Measurements from ENCODE around the gene SLC15A3.

Gene SLC15A3

DNA sequence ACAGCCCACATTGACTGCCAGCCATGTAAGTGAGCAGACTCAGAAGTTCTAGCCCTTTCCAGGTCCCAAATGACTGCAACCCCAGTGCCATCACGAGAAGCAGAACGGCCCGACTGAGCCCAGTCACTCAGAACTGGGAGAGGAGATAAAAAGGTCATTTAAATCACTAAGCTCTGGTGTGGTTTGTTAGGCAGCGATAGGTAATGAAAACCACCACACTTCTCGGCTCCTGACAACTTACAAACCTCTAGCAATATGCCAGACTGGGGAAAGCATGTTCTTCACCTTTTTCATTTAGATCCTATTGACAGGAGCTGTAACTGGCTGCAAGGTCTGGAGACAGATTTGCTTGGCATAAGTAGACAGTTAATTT, 6.7 kb downstream of the SLC15A3 start:
- DNase-seq (ENCODE audit: low spot score), result no peak

DNA sequence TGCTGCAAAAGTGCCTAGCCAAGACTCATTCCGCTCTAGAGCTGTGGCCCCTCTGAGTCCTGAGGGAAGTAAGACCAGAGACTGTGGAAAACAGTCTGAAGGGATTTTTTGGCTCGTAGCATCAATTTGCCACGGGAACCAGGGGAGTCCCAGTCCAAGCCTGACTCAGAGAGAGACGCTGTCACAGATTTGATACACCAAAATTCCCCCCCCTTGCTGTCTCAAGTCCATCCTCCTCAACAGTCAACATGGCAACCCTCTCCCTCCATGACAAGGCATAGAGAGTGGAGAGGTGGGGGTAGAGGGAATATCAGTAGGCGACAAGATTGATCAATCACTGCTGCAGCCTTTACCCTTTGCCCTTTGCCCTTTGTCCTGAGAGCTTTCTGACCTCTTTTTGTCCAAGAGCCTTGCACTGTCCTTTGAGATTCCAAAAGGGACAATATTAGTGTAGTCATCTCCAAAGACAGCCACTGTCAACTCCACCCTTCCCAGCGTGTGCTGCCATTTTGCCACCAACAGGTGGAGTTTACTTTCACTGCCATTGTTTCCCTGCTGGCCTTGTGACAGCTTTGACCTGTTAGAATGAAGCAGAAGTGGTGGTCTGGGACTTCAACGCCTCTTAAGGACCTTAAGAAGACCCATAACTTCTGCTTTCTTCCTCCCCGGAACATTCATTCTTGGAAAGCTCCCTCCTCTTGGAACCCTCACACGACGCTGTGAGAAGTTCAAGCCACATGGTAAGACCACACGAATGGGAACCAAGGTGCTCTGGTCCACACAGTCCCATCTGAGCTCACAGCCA, 7.3 kb downstream of the SLC15A3 start:
- no peak for DNase-seq (ENCODE audit: low spot score)

DNA sequence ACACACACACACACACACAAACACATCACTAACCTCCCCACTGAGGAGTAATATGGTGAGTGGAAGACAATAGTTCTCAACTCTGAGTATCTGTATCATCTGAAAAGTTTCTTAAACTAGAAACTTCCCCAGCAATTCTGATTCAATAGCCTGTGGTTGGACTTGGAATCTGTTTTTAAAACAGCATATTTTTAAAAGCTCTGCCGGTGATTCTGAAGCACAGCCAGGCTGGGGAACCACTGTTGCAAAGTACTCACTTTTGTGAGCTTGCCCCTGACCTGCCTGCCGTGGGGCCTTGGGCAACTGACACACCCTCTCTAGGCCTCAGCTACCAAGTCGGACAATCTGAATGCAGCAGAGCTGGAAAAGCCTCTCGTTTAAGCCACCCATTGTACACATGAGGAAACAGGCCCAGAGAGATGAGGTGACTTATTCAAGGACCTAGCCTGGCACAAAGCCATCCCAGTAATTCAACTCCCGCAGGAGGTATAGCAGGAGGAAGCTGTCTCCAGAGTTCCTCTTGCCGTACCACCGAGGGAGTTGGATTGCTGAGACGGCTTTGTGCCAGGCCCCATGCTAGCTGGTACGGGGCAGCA, 8.9 kb downstream of the SLC15A3 start:
- no peak for DNase-seq (ENCODE audit: low spot score)

DNA sequence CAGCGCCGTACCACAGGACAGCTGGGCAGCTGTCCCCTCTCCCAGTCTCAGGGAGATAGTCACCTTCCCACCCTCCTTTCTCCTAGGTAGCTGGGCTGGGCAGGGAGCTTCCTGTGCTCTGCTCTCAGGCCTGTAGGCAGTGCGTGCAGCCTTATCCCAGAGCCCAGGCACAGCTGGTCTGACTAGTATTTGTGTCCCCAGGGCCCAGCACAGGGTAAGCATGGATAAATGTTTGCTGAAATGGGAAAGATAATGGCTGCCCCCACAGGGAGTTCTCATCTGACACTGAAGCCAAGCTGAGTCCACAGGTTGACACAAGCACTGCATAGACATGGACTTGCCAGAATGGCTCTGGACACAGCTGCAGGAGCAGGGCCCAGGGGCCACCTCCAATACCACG, 9.8 kb downstream of the SLC15A3 start:
- no peak for DNase-seq (ENCODE audit: low spot score)

DNA sequence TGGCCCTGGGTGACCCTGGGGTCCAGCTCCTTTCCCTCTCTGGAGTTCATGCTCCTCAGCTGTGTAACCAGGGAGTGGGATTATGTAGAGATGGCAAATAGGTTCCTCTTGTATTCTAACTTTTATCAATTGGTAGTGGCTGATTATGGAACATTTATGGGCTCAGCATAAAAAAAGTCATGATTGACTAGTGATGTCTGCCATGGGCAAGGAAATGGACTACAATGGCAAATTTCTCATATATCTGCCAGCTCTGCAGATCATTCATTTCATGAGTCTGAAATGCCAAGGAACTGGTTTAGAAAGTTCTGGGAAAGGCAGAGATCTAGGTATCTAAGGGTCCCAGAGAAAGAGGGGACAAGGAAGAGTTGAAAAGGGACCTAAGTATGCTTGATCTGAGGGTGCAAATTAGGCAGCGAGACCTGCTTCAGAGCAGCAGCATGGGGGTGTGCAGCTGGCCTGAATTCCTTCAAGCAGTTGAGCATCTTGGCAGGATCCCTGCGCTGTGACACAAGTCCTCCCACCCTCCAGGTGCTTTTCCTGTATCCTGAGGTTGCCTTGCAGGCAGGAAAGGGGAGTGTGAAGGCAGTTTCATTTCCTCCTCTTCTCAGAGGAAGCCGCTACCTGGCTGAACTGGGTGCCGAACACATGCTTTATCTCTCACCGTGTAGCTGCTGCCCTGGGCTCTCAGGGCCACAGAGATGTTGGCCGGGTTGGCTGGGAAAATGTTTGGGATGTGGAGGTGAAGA, 10.4 kb downstream of the SLC15A3 start:
- no peak for DNase-seq (ENCODE audit: low spot score)

DNA sequence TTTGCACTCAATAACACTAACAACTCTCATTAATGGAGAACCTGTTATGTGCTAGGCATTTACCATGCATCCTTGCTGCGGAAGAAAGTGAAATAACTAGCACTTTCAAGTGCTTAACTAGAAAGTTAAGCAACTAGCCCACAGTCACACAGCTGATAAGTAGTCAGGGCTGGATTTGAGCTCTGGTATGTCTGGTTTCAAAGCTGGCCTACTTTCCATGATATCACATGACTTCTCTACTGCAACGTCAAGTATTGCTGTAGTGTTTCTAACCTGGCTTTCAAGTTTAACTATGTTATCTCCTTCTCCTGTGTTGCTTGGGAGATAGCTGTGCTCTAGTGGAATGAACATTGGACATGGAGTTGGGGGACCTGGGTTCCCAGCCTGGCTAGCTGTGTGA, 12.1 kb downstream of the SLC15A3 start:
- DNase-seq (ENCODE audit: low spot score), result no peak

DNA sequence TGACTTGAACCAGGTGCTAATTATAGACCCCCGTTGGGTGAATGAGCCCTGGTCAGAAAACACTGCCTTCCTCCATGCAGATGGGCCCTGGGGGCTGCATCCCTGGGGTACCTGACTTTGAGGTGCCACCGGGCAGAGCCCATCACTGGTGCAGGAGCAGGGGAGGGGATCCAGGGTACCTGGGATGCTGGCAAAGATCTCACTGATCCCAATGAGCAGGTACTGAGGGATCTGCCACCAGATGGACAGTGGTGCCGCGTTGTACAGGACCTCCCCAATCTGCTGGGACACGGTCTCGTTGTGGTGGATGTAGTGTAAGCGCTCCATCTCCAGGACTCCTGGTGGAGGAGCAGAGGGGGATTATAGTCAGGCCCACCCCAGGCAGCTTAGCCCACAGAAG, 12.7 kb downstream of the SLC15A3 start:
- DNase-seq (ENCODE audit: low spot score), result no peak

DNA sequence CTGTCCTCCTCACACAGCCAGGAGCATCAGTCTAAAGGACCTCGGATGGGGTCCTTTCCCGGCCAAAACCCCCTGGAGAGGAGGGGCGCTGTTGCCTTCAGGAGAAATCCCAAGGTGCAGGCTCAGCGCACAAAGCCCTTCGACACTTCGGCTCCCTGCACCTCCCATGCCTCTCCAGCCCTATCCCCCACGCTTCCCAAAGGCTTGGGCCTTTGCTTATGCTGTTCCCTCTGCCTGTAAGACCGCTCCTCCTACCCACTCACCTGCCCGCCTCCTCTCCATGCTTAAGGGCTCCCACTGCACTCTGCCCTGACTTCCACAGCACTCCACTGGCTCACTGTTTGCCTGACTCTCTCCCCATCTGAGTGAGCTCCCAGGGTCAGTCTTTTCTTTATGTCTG, 13.5 kb downstream of the SLC15A3 start:
- no peak for DNase-seq (ENCODE audit: low spot score)

DNA sequence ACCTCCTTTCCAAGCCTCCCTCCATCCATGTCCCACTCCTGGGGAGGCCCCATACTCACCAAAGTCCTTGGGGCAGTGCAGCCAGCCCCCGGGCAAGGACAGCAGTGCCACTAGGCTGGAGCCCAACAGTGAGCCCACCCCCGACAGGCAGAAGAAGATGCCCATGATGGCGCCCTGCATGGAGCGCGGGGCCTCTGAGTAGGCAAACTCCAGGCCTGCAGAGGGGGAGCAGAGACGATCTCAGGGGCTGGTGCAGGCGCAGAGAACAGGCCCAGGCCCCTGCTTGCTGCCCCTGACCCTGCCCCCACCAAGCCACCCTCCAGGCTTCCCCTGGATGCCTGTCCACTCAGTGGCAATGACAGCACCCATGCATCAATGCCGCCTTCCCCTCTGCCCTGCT, 14.2 kb downstream of the SLC15A3 start:
- no peak for DNase-seq (ENCODE audit: low spot score)

DNA sequence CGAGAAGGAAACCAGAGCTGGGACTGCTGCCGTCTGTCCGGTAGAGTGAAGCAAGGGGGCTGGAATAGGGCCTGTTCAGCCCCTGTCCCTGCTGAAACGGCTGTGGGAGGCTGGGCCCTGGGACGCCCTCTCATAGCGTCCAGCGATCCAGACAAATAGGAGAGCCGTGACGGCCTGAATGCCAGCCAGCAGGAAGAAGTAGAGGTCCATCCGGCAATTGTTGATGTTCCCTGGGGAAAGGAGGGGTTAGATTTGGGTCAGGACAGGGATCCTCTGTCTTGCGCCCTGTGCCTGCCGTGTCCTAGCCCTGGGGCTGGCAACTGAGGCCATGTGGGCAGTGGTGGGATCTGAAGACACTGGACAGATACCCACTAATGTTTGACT, 14.8 kb downstream of the SLC15A3 start:
- no peak for DNase-seq (ENCODE audit: low spot score)

DNA sequence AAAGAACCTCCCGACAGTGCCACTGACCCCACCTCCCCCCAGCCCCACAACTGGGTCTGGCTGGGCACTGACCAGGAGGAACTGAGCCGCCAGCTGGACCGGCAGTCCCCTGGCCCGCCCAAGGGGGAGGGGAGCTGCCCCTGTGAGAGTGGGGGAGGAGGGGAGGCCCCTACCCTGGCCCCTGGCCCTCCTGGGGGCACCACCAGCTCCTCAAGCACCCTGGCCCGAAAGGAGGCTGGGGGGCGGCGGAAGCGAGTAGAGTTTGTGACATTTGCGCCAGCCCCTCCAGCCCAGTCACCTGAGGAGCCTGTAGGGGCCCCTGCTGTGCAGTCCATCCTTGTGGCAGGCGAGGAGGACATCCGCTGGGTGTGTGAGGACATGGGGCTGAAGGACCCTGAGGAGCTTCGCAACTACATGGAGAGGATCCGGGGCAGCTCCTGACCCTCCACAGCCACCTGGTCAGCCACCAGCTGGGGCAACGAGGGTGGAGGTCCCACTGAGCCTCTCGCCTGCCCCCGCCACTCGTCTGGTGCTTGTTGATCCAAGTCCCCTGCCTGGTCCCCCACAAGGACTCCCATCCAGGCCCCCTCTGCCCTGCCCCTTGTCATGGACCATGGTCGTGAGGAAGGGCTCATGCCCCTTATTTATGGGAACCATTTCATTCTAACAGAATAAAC, 15.4 kb downstream of the SLC15A3 start:
- no peak for DNase-seq (ENCODE audit: low spot score)

DNA sequence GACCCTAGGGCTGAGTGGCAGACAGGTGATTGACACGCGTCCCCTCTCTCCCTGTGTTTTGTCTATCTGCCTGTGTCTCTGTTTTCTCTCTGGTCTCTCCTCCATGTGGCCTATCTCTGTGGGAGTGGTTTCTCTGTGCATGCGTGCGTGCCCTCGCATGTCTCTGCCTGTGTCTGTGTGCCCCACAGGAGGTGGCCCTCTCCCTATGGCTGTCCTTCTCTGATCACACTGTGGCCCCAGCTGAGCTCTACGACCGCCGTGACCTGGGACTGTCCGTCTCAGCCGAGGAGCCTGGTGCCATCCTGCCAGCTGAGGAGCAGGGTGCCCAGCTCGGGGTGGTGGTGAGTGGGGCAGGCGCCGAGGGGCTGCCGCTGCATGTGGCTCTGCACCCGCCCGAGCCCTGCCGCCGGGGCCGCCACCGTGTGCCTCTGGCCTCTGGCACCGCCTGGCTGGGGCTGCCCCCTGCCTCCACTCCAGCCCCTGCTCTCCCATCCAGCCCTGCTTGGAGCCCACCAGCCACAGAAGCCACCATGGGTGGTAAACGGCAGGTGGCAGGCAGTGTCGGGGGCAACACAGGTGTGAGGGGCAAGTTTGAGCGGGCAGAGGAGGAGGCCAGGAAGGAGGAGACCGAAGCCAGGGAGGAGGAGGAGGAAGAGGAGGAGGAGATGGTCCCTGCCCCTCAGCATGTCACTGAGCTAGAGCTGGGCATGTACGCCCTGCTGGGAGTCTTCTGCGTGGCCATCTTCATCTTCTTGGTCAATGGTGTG, 16.1 kb downstream of the SLC15A3 start:
- no peak for DNase-seq (ENCODE audit: low spot score)

DNA sequence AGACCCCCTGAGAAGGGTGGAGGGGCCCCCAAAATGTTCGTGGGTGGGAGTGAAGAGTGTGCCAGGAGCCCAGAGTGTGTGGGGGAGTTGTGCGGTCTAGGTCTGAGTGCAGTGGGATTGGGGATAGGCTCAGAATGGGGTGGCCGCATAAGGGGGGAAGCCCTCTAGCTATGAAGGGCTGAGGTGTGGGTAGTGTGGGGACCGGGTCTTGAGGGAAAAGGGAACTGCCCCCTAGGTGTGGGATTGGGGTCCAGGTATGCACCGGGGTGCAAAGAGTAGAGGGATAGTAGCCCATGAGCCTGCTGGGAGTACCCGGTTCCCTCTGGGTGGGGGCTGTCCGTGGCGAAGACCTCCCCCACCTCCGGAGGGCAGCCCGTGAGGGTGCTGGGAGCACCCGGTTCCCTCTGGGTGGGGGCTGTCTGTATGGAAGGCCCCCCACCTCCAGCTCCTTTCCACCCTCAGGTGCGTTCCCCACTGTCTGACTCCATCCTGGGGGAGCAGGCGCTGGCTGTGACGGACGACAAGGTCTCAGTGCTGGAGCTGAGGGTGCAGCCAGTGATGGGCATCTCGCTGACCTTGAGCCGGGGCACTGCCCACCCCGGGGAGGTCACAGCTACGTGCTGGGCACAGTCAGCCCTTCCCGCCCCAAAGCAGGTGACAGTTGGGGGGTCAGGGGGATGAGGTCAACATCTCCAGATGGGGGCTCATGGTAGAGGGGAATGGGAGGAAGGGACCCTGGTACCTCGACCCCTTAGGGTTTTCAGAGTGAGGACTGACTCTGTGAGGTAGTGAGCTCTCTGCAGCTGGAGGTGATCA, 17.0 kb downstream of the SLC15A3 start:
- no peak for DNase-seq (ENCODE audit: low spot score)

DNA sequence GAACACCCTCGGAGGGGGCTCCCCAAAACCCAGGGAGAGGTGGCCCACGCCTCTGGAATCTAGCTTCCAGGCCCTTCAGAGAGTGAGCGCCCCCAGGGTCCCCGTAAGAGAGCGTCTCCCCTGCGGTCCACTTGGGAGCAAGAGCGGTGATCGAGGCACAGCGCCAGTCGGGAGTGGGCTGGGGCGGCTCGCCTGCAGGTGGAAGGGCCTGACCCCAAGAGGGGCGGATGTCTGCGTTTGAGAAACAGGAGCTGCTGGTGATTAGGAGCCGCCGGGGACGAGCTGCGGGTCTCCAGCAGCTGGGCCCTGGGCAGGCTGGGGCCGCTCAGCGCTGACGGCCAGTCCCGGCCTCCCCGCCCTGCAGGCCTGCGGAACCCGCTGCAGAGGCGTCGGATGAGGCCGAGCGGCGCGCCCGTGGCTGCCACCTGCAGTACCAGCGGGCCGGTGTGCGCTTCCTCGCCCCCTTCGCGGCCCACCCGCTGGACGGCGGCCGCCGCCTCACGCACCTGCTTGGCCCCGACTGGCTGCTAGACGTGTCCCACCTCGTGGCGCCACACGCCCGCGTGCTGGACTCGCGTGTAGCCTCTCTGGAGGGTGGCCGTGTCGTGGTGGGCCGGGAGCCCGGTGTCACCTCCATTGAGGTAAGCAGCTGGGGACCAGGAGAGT, 17.7 kb downstream of the SLC15A3 start:
- no peak for DNase-seq (ENCODE audit: low spot score)

DNA sequence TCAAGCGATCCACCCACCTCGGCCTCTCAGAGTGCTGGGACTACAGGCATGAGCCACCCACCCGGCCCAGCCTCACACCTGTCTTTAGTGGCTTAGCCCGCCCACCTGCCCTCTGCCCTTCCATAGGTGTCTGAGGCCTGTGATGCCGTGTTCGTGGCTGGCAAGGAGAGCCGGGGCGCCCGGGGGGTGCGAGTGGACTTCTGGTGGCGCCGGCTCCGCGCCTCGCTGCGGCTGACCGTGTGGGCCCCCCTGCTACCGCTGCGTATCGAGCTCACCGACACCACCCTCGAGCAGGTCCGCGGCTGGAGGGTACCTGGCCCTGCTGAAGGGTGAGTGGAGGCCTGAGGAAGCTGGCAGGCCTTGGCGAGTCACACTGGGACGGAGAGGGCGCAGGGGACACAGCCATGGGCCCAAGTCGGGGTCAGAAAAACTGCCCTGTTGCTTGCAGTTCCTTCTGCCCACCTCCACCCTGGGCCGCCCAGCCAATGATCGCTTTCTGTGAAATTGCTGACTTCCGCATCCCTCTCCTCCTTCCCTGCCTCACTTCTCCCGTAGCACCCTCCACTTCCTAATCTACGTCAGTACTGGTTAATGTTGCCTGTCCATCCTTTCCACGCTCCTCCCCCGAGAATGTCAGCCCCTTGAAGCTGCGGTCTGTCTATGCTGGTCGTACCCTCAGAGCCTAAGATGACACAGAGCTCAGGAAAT, 18.4 kb downstream of the SLC15A3 start:
- DNase-seq (ENCODE audit: low spot score), result no peak

DNA sequence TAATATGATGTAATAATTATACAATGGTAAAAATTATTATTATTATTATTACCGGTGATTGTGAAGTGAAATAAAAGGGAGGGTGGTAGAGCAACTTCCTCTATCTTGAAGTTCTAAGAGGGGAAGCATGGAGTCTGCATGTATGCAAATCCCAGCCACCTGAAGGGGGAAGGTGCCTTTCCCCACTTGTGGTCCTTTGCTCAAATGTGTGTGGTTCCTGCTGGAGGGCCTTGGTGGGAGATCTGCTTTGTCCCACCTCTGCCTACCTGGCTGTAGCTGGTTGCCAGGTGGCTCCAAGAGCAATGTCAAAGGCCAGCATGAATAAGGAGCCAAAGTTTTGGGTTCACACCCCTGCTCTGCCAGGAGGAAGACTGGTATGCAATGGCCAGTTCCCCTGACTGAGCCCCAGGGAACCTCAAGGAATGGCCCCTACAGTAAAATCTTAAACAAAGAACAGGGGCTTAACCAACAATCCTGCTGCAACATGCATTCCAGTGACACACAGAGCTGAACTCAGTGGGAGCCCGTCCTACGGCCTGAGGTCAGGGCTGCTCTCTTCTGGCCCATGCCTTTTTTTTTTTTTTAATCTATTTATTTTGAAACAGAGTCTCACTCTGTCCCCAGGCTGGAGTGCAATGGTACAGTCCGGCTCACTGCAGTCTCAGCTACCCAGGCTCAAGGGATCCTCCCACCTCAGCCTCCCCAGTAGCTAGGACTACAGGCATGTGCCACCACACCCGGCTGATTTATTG, 19.2 kb downstream of the SLC15A3 start:
- no peak for DNase-seq (ENCODE audit: low spot score)

DNA sequence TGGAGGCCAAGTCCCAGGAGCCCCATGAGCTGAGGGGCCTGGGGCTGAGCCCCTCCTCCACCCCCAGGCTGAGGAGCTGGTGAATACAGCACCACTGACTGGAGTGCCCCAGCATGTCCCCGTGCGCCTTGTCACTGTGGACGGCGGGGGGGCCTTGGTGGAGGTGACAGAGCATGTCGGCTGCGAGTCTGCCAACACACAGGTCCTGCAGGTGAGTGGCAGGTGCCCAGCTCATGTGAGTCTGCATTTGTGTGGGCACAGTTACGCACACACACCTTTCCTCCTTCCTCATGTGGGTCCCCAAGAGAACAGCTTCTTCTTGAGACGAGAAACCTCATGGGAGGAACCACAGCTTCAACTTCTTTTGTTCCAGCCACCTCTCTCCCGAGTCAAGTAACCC, 20.1 kb downstream of the SLC15A3 start:
- DNase-seq (ENCODE audit: low spot score), result no peak

DNA sequence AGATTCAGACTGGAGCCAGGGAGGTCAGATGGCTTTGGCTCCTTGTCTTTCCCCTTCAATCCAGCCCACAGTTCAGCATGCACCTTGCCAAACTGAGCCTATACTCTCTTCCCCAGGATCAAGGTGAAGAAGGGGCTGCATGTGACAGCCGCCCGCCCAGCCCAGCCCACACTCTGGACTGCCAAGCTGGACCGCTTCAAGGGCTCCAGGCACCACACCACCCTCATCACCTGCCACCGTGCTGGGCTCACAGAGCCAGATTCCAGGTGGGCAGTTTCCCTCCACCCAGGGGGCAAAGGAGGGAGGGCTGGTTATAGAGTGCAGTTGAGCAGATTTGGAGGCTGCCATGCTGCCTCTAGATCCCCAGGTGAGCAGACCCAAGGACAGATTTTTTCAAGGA, 21.6 kb downstream of the SLC15A3 start:
- DNase-seq (ENCODE audit: low spot score), result no peak

DNA sequence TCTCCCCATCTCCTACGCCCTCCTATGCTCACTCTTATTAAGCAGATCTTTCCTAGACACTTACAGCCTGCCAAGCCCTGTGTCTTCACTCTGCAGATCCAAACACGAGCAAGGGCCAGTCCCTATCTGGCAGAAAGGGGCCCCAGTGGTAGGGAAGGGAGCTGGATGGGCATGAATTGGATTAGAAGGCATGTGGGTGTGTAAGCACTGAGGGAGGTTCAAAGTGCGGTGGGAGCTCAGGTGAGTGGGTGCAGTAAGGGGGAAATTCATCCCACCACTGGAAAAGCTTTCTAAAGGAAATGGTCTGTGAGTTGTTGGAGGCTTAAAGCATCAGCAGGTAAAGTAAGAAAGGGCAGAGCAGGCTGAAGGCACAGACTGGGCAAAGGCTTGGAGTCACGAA, 22.2 kb downstream of the SLC15A3 start:
- no peak for DNase-seq (ENCODE audit: low spot score)
